Stimulated activated CD4-positive, alpha-beta T cell treated with anti-CD3 and anti-CD28 coated beads, Interleukin-15, amount 100 ng/mL, for 48 hours (primary cell): ENCODE results near the gene ELF1.

Experiments used
- DNase-seq, 2 donors: peaks; one replicate each; pipeline ENCODE4 v3.0.0-alpha.2; 2020; ENCODE audit warnings: low read depth in 2 of 2

ELF1 gene

DNA sequence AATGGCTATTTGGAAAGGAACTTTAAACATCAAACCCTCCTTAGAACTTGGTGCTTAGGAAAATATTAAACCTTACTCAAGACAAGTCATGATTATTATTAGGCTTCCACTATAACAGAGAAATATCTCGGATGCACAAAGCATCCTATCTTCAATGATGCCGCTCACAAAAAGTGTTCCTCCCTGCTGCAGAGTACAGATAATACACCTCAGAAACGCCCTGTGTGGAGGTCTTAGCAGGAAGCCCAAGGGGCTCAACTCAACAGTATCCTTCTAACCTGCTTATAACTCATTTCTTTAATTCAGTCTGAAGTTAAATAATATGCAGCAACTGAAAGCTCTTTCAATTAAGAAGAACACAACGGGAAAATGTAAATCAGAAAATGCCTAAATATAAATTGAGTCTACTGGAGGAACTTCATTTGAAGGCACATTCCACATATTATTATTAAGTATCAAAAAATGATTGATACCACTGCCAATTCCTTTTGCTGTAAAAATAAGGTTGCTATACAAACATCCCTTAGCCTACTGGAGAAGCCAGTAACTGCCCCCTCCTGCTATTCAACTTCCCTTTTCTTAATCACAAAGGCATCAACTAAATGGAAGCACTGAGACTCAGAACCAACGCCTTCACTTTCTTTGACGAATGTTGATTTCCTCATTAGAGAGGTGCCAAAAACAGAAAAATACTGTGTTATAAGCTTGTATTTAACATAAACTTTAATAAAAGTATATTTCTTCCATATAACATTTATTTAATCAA, 12.0 kb downstream of the ELF1 start:
- no peak for DNase-seq

DNA sequence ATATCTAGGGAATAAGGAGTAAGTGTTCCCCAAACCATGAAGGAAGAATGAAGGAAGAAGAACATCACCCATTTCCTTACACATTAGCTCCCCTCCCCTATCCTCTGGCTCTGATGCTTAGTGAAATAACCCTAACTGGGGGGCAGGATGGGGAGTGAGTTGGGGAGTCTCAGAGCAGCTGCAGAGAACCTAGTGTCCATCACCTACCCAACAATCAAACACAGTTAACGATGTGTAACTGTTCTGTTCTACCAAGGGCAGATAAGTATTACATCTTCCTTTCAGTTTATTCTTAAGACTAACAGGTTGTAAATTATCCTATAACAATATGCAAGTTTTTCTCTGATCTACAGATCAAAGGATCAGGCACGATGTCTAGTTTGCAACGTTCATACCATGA, 12.8 kb downstream of the ELF1 start:
- no peak for DNase-seq

DNA sequence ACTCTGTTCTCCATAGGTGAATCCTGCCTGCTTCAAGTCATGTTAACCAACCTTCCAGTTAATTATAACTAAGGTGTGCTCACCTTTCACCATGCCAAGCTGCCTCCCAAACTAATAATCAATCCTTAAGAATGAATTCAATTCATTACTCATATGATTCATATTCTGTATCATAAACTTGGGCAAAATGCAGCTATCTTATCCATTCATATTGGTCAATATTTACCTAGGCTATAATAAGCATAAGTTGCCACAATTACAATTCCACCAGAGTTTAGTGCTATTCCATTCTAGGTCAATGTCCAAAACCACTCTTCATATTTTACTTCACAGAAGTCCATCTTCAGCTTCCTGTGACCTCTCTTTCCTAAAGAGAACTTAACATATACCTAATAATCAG, 13.4 kb downstream of the ELF1 start:
- DNase-seq, result no peak

DNA sequence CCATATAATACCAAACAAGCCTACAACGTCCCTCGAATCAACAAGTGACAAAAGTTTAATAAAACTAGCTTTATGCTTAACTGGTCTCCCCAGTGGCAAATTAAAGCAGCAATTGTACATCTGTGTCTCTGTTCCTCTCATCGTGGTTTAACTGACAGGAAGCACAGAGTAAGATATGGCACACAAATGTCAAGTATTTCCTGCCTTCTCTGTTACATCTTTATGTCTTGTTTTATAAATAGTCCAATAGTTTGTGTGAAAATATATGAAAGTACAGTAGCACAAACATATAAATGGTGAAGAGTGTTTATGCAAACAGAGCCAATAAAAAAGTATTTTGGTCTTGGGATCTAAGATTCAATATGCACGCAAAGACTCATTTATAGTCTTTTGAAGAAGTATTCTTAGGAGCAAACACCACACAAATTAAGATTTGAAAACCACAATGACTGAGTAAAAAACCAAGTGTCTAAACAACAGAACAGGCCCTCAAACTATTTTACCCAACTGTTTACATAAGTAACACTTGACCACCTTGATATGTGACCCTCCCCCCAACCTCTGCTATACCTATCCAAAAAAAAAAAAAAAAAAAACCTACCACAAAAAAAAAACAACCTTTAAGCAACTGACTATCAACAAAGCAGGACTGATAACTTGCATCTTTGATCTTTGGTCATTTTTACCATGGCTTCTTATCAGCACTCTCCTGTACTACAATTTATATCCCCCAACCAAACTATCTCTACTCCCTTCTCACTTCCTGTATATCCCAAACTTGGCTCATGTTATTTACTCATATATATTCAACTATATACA, 14.0 kb downstream of the ELF1 start:
- DNase-seq, result no peak

DNA sequence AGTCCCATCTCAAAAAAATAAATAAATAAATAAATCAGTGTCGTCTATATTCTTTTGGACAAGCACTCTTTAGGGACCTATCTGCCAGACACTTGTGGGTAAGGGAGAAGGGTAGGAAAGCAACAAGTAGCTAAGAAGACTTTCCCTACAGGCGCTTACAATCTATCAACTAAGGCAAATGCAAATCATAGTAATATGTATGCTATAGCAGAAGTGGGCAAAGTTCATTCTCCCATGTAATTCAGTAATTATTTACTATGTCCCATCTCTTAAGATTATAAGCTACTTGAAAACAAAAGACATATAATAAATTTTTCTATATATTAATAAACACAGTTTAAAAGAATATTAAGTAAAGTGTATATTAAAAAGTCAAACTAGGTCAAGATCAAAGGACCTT, 16.5 kb downstream of the ELF1 start:
- no peak for DNase-seq

DNA sequence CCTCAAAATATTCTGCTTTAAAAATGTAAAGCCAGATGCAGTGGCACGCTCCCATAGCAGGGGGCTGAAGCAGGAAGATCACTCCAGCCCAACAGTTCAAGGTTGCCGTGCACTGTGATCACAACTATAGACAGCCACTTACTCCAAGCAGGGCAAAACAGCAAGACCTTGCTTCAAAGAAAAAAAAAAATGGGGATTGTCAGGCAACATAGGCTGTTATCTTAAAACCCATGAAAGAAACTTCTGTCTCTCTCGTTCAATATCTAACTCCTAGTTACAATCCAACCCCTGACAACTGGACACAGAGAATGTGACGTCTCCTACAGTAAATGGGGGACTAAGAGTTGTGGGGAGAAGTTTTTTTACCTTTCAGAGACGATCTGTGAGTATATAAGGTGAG, 17.4 kb downstream of the ELF1 start:
- no peak for DNase-seq

DNA sequence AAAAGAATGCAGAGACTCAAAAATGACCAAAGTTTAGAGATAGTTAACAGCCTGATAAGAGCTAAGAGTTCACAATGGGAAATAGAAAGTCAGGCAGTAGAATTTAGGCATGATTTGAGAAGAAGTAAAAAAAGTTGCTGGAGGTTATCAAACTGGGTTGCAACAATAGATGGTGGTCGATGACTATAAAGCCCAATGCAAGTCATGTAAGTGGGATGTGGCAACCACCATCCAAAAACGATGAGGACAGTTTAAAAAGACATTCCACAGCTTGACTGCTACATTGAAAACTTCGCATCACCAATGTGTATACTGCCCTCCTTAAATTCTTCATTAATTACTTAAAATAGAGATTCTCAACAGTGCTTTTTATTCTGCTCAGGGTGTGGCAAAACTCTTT, 19.7 kb downstream of the ELF1 start:
- no peak for DNase-seq

DNA sequence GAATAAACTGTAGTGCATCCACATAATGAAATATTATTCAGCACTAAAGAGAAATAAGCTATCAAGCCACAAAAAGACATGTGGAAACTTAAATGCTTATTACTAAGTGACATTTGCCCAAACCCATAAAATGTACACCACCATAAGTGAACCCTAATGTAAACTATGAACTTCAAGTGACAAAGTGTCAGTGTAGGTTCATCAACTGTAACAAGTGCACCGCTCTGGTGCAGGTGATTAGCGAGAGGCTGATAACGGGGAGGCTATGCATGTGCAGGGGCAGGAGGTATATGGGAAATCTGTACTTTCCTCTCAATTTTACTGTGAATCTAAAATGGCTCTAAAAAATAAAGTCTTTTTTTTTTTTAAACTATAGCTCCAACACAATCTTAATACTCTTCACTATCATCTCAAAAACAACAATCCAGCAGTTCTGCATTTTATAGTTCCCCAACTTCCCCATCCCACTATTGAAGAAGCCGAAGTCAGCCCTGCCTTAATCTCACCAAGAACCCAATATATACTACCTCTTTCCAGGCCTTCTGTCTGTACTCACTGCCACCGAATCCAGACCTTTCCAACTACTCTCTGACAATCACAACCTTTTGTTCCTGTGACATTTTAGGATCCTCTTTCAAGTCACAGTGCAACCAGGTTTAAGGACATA, 22.6 kb downstream of the ELF1 start:
- DNase-seq, result no peak

DNA sequence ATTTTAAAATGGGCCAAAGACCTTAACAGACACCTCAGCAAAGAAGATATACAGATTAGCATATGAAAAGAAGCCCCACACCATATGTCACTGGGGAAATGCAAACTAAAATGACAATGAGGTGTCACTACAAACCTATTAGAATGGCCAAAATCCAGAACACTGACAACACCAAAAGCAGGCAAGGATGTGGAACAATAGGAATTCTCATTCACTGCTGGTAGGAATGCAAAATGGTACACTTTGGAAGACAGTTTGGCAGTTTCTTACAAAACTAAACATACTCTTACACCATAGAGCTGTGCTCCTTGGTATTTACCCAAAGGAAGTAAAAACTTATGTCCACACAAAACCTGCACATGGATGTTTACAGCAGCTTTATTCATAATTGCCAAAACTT, 23.1 kb downstream of the ELF1 start:
- no peak for DNase-seq

DNA sequence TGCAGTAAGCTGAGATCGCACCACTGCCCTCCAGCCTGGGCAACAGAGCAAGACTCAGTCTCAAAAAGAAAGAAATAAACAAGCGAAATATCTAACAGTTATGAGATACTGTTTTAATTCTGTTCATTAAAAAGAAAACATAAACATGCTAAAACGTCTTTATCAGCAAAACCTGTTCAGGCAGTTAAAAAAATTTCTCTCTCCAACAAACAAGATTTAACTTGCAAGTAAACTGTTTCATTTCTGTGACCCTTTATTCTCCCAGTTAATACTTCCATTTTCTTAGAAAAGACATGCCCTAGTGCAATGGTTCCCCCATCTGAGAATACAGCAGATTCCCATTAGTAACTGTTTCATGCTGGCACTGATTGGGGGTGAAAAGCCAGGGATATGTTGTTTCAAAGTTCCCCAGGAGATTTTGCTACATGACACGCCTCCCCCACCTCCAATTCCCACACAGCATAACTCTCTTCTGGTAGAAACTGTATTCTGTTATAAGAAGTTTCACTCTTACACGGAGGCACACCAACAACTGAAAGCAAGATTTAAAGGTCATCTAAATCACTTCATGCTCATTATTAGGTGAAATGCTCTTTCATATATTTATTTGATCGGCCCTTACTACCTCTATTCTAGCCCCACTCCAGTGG, 24.4 kb downstream of the ELF1 start:
- no peak for DNase-seq

DNA sequence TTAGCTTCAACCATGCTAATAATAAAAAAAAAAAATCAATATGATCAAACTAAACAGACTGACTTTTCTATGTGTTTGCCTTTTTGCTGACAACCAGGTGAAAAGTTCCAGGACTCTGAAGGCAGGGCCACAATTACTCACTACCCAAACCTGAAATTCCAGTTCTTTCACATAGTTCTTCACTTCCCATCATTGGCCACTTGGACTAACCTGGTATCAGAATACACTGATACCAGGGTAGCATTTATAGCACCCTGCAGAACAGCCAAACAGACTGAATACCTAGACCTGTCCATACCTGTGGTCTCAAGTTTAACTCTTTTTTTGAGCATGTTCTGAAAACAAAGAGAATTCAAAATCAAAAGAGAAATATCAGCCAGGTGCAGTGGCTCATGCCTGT, 25.1 kb downstream of the ELF1 start:
- DNase-seq, result no peak

DNA sequence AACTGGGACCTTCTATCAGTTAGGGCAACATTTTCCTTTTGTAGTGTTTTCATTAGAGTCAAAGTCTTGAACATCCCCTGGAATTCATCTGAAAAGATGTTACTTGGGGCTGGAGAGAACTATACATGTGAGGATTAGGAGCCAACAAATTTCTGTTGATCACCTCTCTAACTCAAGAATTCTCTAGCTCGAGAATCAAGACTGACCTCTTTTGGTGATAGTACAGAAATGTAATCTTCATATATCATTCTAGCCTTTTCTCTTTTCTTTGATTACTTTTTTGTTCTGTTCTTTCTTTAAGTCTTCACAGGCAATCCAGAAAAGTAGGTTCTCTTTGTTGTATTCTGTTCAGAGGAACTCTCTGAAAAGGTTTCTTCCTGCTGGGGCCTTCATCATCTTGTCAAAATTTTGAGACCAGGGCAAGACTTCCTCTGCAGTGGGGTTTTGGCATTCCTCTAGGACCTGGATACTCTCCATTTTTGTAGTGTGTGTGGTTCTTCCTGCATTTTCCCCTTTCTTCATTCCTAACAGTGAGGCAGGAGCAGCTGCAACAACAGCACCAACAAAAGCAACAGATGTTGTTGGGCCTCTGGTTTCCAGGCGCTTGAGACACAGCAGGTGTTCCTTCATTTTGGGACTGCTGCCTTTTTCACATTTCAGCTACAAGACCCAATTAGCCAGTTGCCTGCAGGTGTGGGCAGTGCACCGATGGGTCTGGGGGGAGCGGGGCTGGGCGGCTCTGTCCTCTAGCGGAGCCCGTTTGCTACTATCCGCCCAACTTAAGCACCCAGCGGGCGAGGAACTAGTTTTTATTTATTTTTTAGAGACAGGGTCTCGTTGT, 26.2 kb downstream of the ELF1 start:
- DNase-seq, result no peak

DNA sequence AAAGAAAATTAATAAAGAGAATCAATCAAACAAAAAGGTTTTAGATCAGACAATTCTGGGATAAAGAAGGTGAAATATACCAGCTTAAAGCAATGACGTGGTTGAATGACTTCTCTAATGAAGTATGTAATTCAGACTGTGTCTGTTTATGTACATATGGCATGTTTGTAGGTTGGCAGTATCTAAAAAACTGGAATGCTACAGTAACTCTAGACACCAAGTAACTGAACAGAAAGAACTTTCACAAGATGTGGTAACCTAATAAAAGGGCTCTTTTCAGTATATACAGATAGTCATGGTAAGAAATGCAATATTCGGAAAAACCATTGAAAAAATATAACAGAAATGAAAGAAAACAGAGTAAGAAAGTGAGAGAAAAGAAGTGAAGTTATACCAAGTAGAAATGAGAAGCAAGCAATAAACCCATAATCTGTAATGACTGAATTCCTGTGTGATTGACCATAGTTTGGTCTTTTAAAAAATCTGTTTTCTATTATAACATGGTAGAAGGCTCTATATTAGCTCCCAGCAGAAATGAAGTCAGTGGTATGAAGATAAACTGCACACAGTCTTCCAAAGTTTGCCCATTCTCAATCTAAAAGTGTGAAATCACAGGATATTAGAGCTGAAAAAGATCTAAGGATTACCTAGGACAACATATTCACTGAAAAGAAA, 31.4 kb downstream of the ELF1 start:
- no peak for DNase-seq

DNA sequence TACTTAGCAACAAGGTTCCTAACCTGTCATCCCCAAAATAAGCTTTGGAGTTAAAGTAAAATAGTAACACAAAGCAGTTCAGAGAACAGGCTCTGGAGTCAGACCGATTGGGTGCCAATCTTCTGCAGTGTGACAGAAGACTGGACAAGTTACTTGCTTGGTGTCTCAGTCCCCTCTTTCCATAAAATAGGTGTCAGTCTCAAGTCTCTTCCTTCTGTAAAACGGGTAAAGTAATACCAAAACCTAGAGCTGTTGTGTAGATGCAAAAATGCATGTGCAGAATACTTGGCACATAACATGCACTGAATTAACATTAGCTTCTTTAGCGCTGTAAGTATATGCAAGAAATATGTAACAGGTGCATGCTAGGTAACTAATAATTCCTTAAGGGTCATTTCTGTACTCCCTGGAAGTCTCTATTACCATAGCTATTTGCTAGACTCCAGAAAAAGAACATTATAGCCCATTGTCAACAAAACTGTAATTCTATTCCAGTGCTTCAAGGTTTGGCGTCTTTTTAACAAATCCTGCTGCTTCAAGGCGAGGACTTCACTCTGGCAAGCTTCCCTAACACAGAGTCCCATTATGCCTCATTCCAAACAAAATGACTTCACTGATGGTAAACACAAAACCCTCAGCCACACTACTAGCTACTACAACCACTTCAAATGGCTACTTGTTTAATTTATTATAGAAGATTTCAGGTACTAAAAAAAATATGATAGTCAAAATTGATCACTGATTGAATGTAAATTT, 32.8 kb downstream of the ELF1 start:
- DNase-seq, result no peak

DNA sequence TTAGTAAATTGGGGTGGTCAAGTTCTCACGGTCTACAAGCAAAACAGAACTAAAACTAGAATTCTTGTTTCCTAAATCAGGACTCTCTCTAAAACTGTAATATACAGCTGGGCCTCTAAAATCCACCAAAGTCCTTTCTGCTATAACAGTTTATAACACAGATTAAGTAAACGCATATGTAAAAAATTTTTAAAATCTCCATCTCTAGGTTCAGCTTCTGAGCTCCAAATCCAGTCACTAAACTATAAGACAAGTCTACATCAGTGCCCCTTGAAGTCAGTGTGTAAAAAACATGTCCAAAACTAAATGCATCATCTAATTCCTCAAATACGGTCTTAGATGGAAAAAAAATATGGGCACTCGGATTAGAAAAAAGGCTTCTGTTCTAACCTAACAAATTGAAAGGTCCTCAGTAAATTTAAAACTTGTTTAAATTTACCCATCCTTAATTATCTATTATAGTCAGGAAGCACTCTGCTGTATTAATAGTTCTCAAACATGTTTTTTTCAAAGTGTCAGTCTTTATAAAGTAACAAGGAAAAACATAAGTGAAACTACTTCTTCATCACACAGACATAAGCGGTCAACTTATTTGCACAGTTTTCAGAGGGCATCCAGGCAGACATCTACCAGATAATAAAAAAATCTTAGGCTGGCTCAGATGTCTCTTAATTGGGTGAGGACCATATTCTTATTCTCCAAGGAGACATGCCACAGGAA, 33.6 kb downstream of the ELF1 start:
- no peak for DNase-seq

DNA sequence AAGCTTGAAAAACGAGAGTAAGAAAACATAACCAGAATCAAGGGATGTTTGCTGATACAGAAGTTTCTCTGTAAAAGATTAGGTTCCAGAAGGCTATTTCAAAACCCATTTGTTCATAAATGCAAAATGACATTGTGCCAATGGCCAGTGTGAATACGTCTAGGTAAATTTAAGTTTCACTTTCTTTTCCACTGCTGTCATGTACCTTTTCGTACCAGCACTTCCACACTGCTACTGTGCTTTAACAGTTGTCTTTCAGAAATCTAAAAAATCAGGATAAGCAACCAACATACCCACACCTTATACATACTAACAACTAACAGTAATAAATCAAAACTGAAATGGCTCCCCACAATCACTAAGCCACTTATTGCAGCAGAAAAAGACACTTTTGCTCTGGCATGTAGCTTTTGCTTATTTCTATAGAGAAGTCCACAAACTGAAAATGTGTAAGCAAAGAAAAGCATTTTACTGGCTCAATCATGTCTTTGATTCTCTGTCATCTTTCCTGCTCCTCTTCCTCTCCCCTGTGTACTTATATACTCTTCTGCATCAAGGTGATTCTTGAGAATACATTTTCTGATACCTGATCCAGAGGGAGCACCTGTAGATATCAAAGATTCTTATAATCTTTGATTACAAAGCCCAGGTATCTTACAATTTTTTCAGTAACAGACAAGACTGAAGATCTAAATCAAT, 34.3 kb downstream of the ELF1 start:
- no peak for DNase-seq

DNA sequence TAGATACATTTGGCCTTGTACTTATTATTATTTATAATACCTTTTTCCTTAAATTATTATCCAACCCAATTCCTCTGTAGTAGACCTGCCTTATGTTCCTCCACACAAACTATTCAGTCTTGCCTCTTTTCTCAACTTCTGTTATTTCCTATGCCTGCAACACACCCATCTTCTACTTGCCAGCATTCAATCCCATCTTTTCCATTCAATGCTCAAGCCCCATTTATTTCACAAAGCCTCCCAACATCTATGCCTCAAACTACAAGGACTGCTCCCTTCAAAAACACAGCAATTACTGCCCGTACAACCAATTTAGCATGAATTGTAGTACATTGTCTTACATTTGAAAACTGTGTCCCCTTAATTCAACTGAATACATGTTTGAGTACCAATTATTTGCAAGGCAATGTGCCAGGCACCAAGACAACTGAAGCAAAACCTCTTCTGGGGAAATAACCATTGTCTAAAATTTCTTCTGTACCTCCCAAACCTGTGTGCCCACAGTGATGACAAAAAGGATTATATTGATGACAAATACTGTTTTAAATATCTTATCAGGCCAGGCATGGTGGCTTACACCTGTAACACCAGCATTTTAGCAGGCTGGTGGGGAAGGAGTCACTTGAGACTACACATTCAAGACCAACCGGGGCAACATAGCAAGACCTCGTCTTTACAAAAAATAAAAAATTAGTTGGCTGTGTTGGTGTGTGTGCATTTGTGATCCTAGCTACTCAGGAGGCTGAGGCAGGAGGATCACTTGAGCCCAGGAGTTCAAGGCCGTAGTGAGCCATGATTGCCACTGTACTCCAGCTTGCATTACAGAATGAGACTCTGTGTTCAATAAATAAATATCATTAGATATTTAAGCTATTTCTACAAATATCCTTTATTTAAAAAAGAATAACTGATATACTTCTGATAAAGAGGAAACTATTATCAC, 35.1 kb downstream of the ELF1 start:
- DNase-seq, result no peak

DNA sequence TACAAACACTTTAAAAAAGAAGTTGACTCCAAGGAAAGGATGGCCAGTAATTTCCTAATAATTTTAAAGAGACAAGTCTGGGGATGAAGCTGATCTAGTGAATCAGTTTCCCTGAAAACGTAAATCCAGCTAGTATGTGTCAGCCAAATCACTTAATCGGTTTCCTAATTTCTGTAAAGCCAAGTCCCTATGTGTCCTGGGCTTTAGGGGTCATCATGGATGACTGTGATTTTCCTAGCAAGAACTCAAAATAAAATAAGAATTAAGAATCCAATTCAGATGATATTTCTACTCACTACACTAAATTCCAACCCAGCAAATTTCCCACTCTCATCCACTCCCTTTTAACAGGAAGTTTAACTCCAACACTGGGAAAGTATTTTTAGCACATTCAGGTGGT, 35.9 kb downstream of the ELF1 start:
- DNase-seq, result no peak
